Omental fat pad (tissue), 4 donors: ENCODE measurements around the gene FANCC. TPM values are rescaled to one million over a fixed set of nuclear protein-coding genes. Genes with fewer than 3 reads are reported as not detected.

Experiments
- ATAC-seq: fragments of 150-250 bp; one replicate; pipeline ENCODE4 v1.9.1; 2016; ENCODE audit warnings: mild to moderate bottlenecking, moderate library complexity; ENCODE audit not compliant: low FRiP score
- DNase-seq: peaks from one replicate; pipeline ENCODE4 v3.0.0-alpha.2; 2019; ENCODE audit warnings: low spot score
- CTCF ChIP-seq, 3 donors: fragments of 450-650 bp; IDR thresholded peaks; one replicate each; pipeline ENCODE4 v1.5.1; 2016 to 2017; ENCODE audit warnings: antibody characterized with exemption in 3 of 3, mild to moderate bottlenecking in 3 of 3, moderate library complexity in 2 of 3
- total RNA-seq, 4 donors: library from RNA; depleted of rRNA; stranded (reverse); fragments of >200 nt; gene quantifications; one replicate each; pipeline ENCODE4 v1.1.0, GENCODE V29; 2016

FANCC gene
- total RNA-seq, 4 donors from 2014 or later: 4.6 to 6.8 (median 6.1) TPM

GRCh38 chr9:95063300-95063699 is 254.2 kb downstream of the FANCC start:
- ATAC-seq (no peak), DNase-seq (no peak)
- no peak for TF ChIP-seq CTCF (IDR thresholded peaks at IDR 0.05)

- no peak for DNase-seq
- no peak for ATAC-seq
- no peak for TF ChIP-seq CTCF (IDR thresholded peaks at IDR 0.05)
These were observed 254.9 kb downstream of the FANCC start for GRCh38 chr9:95062596-95063065.

DNA sequence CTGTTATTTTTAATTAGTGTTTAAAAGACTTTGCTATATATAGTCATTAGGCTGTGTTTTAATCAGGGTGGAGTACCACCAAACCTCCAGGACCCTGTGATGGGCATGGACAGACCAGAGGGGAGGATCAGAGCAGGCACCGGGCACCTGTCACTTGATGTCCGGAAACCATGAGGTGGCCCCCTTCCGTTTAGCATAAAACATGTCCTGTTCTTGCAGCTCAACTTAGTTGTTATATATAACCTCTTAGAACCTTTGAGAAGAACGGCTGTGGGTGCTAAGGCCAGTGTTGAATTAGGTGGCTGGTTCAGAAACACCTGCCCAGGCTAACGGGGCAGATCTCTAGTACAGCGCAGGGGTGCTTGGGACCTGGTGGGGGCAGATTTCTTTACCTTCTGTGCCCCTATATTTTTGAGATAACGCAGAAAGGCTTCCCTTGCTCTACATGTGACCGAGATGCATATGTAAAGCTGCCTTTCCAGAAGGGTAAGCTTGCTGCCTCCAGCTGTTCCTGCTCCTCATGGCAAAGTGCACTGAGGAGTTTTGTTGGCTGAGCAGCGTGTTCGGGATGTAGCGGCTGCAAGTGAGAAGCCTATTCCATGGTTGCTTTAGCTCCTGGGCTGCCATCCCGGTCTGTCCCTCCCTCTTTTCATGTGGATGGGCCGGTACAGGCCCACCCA is 255.5 kb downstream of the FANCC start:
- TF ChIP-seq CTCF (IDR thresholded peaks at IDR 0.05): no peak
- ATAC-seq: no peak
- no peak for DNase-seq

GRCh38 chr9:95060916-95061315 is 256.6 kb downstream of the FANCC start:
- no peak for ATAC-seq
- TF ChIP-seq CTCF (IDR thresholded peaks at IDR 0.05): no peak
- no peak for DNase-seq

DNA sequence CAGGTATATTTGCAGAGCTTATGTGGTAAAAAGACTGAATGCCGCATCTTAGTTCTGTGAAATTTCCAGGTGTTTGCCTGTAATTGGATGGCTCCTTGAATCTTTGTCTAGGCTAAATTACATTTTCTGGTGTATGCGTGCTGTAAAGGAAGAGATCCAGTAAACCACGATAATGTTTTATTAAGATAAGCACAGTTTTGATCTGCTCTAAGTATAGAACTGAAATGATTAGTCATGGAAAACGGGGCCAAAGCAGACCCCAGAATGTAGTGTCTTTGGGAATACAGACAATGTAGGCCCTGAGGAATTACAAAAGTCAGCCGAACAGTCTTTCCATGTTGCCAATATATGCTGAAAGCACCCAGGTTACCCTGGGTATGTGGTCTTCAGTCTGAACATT is 257.3 kb downstream of the FANCC start:
- ATAC-seq (no peak), DNase-seq (no peak)
- TF ChIP-seq CTCF (IDR thresholded peaks at IDR 0.05): no peak

DNA sequence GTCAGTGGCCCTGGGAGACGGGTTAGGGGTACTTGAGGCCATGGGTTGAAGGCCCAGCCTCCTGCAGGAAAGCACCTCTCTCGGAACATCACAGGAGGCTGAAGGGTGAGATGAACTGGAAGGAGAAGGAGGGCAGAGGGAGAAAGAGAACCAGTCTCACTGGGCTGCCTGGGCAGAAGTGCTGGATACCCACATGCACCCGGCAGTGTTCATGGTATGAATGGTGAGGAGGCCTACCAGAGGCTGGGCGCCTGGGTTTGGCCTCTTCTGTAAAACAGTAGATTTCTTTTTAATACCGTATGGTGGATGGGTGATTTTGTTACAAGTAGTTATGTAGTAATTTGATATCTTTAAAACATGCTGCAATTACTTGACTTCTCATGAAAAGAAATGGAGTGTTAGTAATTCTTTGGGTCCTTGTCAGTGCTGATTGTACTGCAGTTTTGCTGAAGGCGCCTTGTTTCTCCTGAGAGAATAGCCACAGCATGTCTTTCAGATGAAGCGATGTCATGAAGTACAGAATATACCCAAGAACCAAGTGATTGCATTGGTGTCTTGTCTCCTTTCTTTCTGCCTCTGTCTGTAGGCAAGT is 258.6 kb downstream of the FANCC start:
- DNase-seq (no peak), ATAC-seq (no peak)
- no peak for TF ChIP-seq CTCF (IDR thresholded peaks at IDR 0.05)
